Neural progenitor cell (in vitro differentiated cells): Measurements from ENCODE around the gene CRIM1. TPM values are rescaled to one million over a fixed set of nuclear protein-coding genes. Genes with fewer than 3 reads are reported as not detected.

Experiments used
- DNase-seq: peaks from one replicate; pipeline ENCODE4 v3.0.0-alpha.2; 2016; ENCODE audit warnings: low spot score
- H2AFZ ChIP-seq: fragments of 200-600 bp; sonication (generic); replicated peaks from 2 replicates; pipeline ENCODE4 v1.6.1; 2016; ENCODE audit warnings: antibody characterized with exemption
- H3F3A ChIP-seq: fragments of 200-600 bp; sonication (generic); 2 replicates; pipeline ENCODE4 v1.6.1; 2016; ENCODE audit warnings: antibody characterized with exemption, low read depth
- H3K27ac ChIP-seq: fragments of 200-600 bp; sonication (generic); 2 replicates; pipeline ENCODE4 v1.5.1; 2016; ENCODE audit warnings: mild to moderate bottlenecking
- H3K27me3 ChIP-seq: fragments of 200-600 bp; sonication (generic); 2 replicates; pipeline ENCODE4 v1.6.1; 2016; ENCODE audit warnings: mild to moderate bottlenecking, moderate library complexity
- H3K36me3 ChIP-seq: fragments of 200-600 bp; sonication (generic); 2 replicates; pipeline ENCODE4 v1.5.1; 2016
- H3K4me1 ChIP-seq: fragments of 200-600 bp; sonication (generic); 2 replicates; pipeline ENCODE4 v1.6.1; 2016; ENCODE audit warnings: mixed run types
- H3K4me2 ChIP-seq: fragments of 200-600 bp; sonication (generic); 2 replicates; pipeline ENCODE4 v1.6.1; 2016
- H3K4me3 ChIP-seq: fragments of 200-600 bp; sonication (generic); 2 replicates; pipeline ENCODE4 v1.5.1; 2016
- H3K79me2 ChIP-seq: fragments of 200-600 bp; sonication (generic); 2 replicates; pipeline ENCODE4 v1.6.1; 2016; ENCODE audit warnings: low read depth
- H3K9ac ChIP-seq: fragments of 200-600 bp; sonication (generic); 2 replicates; pipeline ENCODE4 v1.6.1; 2016
- H3K9me3 ChIP-seq: fragments of 200-600 bp; sonication (generic); 2 replicates; pipeline ENCODE4 v1.5.1; 2016; ENCODE audit warnings: low read depth
- H4K20me1 ChIP-seq: fragments of 200-600 bp; sonication (generic); 2 replicates; pipeline ENCODE4 v1.6.1; 2016; ENCODE audit warnings: low read depth
- H3K27ac Mint-ChIP-seq: 3 replicates; pipeline ENCODE4 v1.8.0; 2021; ENCODE audit warnings: mixed read lengths
- H3K27me3 Mint-ChIP-seq: 2 replicates; pipeline ENCODE4 v1.8.0; 2022; ENCODE audit warnings: low read depth, mild to moderate bottlenecking, inconsistent platforms, moderate library complexity, mixed read lengths; ENCODE audit not compliant: insufficient read depth
- H3K36me3 Mint-ChIP-seq: 3 replicates; pipeline ENCODE4 v1.8.0; 2021; ENCODE audit warnings: mixed read lengths
- H3K4me1 Mint-ChIP-seq: 3 replicates; pipeline ENCODE4 v1.8.0; 2021; ENCODE audit warnings: mixed read lengths
- H3K4me3 Mint-ChIP-seq: 3 replicates; pipeline ENCODE4 v1.8.0; 2021; ENCODE audit warnings: mild to moderate bottlenecking, moderate library complexity, mixed read lengths
- H3K9me3 Mint-ChIP-seq: 3 replicates; pipeline ENCODE4 v1.8.0; 2020; ENCODE audit warnings: mixed read lengths
- CTCF ChIP-seq: fragments of 200-600 bp; sonication (generic); IDR thresholded peaks from 2 replicates; pipeline ENCODE4 v1.5.1; 2017; ENCODE audit warnings: antibody characterized with exemption, mild to moderate bottlenecking
- EZH2 ChIP-seq: fragments of 200-600 bp; sonication (generic); IDR thresholded peaks from 2 replicates; pipeline ENCODE4 v1.6.1; 2017; ENCODE audit warnings: antibody characterized with exemption, mild to moderate bottlenecking, moderate library complexity
- EZH2phosphoT487 ChIP-seq: fragments of 200-600 bp; sonication (generic); IDR thresholded peaks from 2 replicates; pipeline ENCODE4 v1.6.1; 2017; ENCODE audit warnings: antibody characterized with exemption
- total RNA-seq: library from RNA; depleted of rRNA; stranded (reverse); fragments of >200 nt; gene quantifications from 2 replicates; pipeline ENCODE4 v1.2.3, GENCODE V29; 2015; ENCODE audit warnings: low replicate concordance

Gene CRIM1
- total RNA-seq, 1 donor from 2014 or later = 4.9 TPM

GRCh38 chr2:36335597-36335996, 20.0 kb upstream of the CRIM1 start:
- Histone ChIP-seq H3K4me3 (no peak overlapping the region), H3K27ac (no peak overlapping the region), H3K4me1 (no peaks in the 10 kb centered on the region), H3K9me3 (no peaks in the 10 kb centered on the region), H4K20me1 (no peaks in the 10 kb centered on the region), H3K79me2 (no peaks in the 10 kb centered on the region), H3F3A (no peaks in the 10 kb centered on the region), H3K27me3 (no peaks in the 10 kb centered on the region), H3K9ac (no peak overlapping the region), H3K36me3 (no peaks in the 10 kb centered on the region), H3K4me2 (no peak overlapping the region), H2AFZ (peak overlapping the region; percentile 6)
- Mint-ChIP-seq H3K4me1 (peaks cover 3% of the 10 kb centered on the region), H3K27ac (no peak overlapping the region), H3K4me3 (no peak overlapping the region), H3K27me3 (no peaks in the 10 kb centered on the region), H3K9me3 (no peaks in the 10 kb centered on the region), H3K36me3 (no peaks in the 10 kb centered on the region)
- DNase-seq = no peak
- TF ChIP-seq EZH2phosphoT487 = no peak
- no peak for TF ChIP-seq EZH2
- TF ChIP-seq CTCF = no peak

- Histone ChIP-seq H3K9me3 (no peaks in the 10 kb centered on the region), H3K27ac (no peak overlapping the region), H4K20me1 (no peaks in the 10 kb centered on the region), H3K4me1 (no peaks in the 10 kb centered on the region), H3F3A (no peaks in the 10 kb centered on the region), H3K79me2 (no peaks in the 10 kb centered on the region), H3K4me2 (no peak overlapping the region), H3K27me3 (no peaks in the 10 kb centered on the region), H3K9ac (no peak overlapping the region), H3K4me3 (no peak overlapping the region), H3K36me3 (no peaks in the 10 kb centered on the region), H2AFZ (no peak overlapping the region)
- Mint-ChIP-seq H3K27ac (no peak overlapping the region), H3K4me1 (peaks cover 3% of the 10 kb centered on the region), H3K4me3 (no peak overlapping the region), H3K27me3 (no peaks in the 10 kb centered on the region), H3K9me3 (no peaks in the 10 kb centered on the region), H3K36me3 (no peaks in the 10 kb centered on the region)
- DNase-seq = no peak
- TF ChIP-seq EZH2phosphoT487 (no peak), CTCF (no peak), EZH2 (no peak)
Observed at GRCh38 chr2:36336321-36336720, 19.3 kb upstream of the CRIM1 start.

GRCh38 chr2:36337354-36337753, 18.2 kb upstream of the CRIM1 start:
- H3K4me1 Mint-ChIP-seq = peaks cover 3% of the 10 kb centered on the region
- no peaks in the 10 kb centered on the region for H3K79me2 ChIP-seq

More at GRCh38 chr2:36337354-36337753, 18.2 kb upstream of the CRIM1 start:
- Histone ChIP-seq H3K36me3 (no peaks in the 10 kb centered on the region), H3F3A (no peaks in the 10 kb centered on the region), H3K27ac (no peak overlapping the region), H3K27me3 (no peaks in the 10 kb centered on the region), H4K20me1 (no peaks in the 10 kb centered on the region), H2AFZ (no peak overlapping the region), H3K4me1 (no peaks in the 10 kb centered on the region), H3K4me3 (no peak overlapping the region), H3K9ac (no peak overlapping the region), H3K4me2 (no peak overlapping the region), H3K9me3 (no peaks in the 10 kb centered on the region)
- Mint-ChIP-seq H3K4me3 (no peak overlapping the region), H3K9me3 (no peaks in the 10 kb centered on the region), H3K27ac (no peak overlapping the region), H3K27me3 (no peaks in the 10 kb centered on the region), H3K36me3 (no peaks in the 10 kb centered on the region)
- no peak for TF ChIP-seq CTCF
- no peak for TF ChIP-seq EZH2
- no peak for TF ChIP-seq EZH2phosphoT487
- no peak for DNase-seq
